22Rv1 (cell line): ENCODE measurements around the gene SYT6.

Experiments used
- CTCF ChIP-seq: fragments of 450-650 bp; IDR thresholded peaks from 2 replicates; pipeline ENCODE4 v1.5.1; 2017; ENCODE audit warnings: mild to moderate bottlenecking
- ZFX ChIP-seq: fragments of 450-650 bp; IDR thresholded peaks from 2 replicates; pipeline ENCODE4 v1.6.1; 2017; ENCODE audit warnings: antibody characterized with exemption, borderline replicate concordance

DNA sequence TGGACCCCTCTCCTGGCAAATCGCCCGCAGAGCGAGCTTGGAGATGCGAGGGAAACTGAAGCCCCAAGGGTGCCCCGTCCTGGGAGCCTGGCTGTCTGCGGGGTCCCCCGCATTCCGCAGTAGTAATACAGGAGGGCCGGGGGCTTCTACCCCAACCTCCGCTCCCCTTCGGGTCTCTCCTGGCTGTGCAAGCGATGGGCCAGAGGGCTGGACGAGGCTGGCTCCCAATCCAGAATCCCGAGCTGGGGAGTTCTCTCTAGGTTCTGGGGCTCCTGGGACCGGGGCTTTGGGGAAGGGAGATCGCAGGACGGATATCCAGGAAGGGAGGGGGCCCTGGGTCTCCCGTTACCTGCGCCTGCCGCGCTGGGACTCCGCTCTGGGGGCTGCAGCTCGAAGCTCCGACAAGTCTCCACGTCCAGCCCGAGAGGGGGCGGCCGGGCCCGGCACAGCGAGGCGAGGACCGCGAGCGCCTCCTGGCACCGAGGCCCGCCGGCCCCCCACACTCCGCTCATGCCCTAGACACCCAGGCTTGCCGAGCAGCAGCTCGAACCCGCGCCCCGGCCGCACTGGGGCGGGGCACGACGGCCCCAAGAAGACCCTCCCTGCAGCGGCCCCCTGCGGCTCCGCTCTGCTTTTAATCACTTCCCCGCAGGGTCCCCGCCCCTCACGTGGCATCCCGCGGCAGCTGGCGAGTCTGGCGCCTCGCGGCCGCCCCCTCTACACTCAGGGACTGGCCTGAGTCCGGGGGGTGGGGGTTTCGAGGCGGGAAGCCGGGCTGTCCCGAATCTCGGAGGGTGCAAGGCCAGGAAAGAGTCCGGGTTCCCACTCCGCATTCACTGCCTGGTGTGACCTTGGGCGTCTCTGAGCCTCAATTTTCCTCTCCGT lies at the start of gene SYT6:
- no peak for TF ChIP-seq CTCF
- TF ChIP-seq ZFX: no peak
